ENCODE measurements around the gene BCL2L11. TPM values are rescaled to one million over a fixed set of nuclear protein-coding genes. Genes with fewer than 3 reads are reported as not detected.

Gene BCL2L11
- total RNA-seq, 4 donors from 2014 or later: 8.9 to 27.0 (median 18.0) TPM

- H3K4me1 ChIP-seq: no peaks in the 10 kb centered on the region
- no peaks in the 10 kb centered on the region for H3K36me3 ChIP-seq
- H3K4me3 ChIP-seq: no peak overlapping the region
- no peaks in the 10 kb centered on the region for H3K27me3 ChIP-seq
- H3K27ac ChIP-seq: no peak overlapping the region
- H3K9me3 ChIP-seq: no peaks in the 10 kb centered on the region
- 75% methylated on average over 2 of the region's 2 CpGs for WGBS
- no peak for TF ChIP-seq CTCF (IDR thresholded peaks at IDR 0.05)
- TF ChIP-seq EP300 (IDR thresholded peaks at IDR 0.05): no peak
- TF ChIP-seq POLR2A (IDR thresholded peaks at IDR 0.05): no peak
- TF ChIP-seq POLR2AphosphoS5 (IDR thresholded peaks at IDR 0.05): no peak
- no peak for DNase-seq (ENCODE audit: low spot score in 2 of 2)
These were observed 81.7 kb downstream of the BCL2L11 start for GRCh38 chr2:111202266-111203040.

GRCh38 chr2:111204706-111205105, 84.0 kb downstream of the BCL2L11 start:
- 88% methylated on average over 2 of the region's 2 CpGs for WGBS
- Histone ChIP-seq H3K9me3 (no peaks in the 10 kb centered on the region), H3K27ac (no peak overlapping the region), H3K36me3 (no peaks in the 10 kb centered on the region), H3K27me3 (no peaks in the 10 kb centered on the region), H3K4me3 (no peak overlapping the region), H3K4me1 (no peaks in the 10 kb centered on the region)
- TF ChIP-seq POLR2A (IDR thresholded peaks at IDR 0.05) (no peak), EP300 (IDR thresholded peaks at IDR 0.05) (no peak), CTCF (IDR thresholded peaks at IDR 0.05) (no peak), POLR2AphosphoS5 (IDR thresholded peaks at IDR 0.05) (no peak)
- DNase-seq (ENCODE audit: low spot score in 2 of 2): no peak

- no peak for TF ChIP-seq POLR2AphosphoS5 (IDR thresholded peaks at IDR 0.05)
- no peak for TF ChIP-seq CTCF (IDR thresholded peaks at IDR 0.05)
- no peak for TF ChIP-seq POLR2A (IDR thresholded peaks at IDR 0.05)
- no peak for TF ChIP-seq EP300 (IDR thresholded peaks at IDR 0.05)
- Histone ChIP-seq H3K4me1 (no peaks in the 10 kb centered on the region), H3K4me3 (no peak overlapping the region), H3K27ac (no peak overlapping the region), H3K36me3 (no peaks in the 10 kb centered on the region), H3K27me3 (no peaks in the 10 kb centered on the region), H3K9me3 (no peaks in the 10 kb centered on the region)
- no peak for DNase-seq (ENCODE audit: low spot score in 2 of 2)
- 59% methylated on average over 2 of the region's 2 CpGs for WGBS
These were observed 85.1 kb downstream of the BCL2L11 start for GRCh38 chr2:111205774-111206173.

GRCh38 chr2:111207851-111208250, 87.1 kb downstream of the BCL2L11 start:
- H3K4me1 ChIP-seq: no peaks in the 10 kb centered on the region
- no peak overlapping the region for H3K27ac ChIP-seq
- no peaks in the 10 kb centered on the region for H3K27me3 ChIP-seq
- no peak for DNase-seq (ENCODE audit: low spot score in 2 of 2)
- 100% methylated on average over 1 of the region's 1 CpG for WGBS
- no peaks in the 10 kb centered on the region for H3K36me3 ChIP-seq
- H3K9me3 ChIP-seq: no peaks in the 10 kb centered on the region
- no peak for TF ChIP-seq POLR2AphosphoS5 (IDR thresholded peaks at IDR 0.05)
- TF ChIP-seq EP300 (IDR thresholded peaks at IDR 0.05): no peak
- TF ChIP-seq POLR2A (IDR thresholded peaks at IDR 0.05): no peak
- TF ChIP-seq CTCF (IDR thresholded peaks at IDR 0.05): no peak
- no peak overlapping the region for H3K4me3 ChIP-seq

- H3K27ac ChIP-seq: no peak overlapping the region
- DNase-seq (ENCODE audit: low spot score in 2 of 2): no peak
- 79% methylated on average over 1 of the region's 1 CpG for WGBS
- H3K4me1 ChIP-seq: no peaks in the 10 kb centered on the region
- H3K9me3 ChIP-seq: no peaks in the 10 kb centered on the region
- no peaks in the 10 kb centered on the region for H3K36me3 ChIP-seq
- TF ChIP-seq CTCF (IDR thresholded peaks at IDR 0.05) (no peak), EP300 (IDR thresholded peaks at IDR 0.05) (no peak), POLR2A (IDR thresholded peaks at IDR 0.05) (no peak), POLR2AphosphoS5 (IDR thresholded peaks at IDR 0.05) (no peak)
- H3K27me3 ChIP-seq: no peaks in the 10 kb centered on the region
- no peak overlapping the region for H3K4me3 ChIP-seq
These were observed 87.9 kb downstream of the BCL2L11 start for GRCh38 chr2:111208639-111209038.
